Endothelial cell of umbilical vein (primary cell): ENCODE measurements around the gene SMPD1.

ENCODE experiments used
- CTCF ChIP-seq, 2 donors: IDR thresholded peaks; 1 replicate in 1 of 2; 2 replicates in 1 of 2; pipeline ENCODE4 v1.5.1; 2011; ENCODE audit warnings: low read length in 2 of 2, mild to moderate bottlenecking in 2 of 2, moderate library complexity in 2 of 2, control low read depth in 1 of 2, inconsistent platforms in 1 of 2, low read depth in 1 of 2; ENCODE audit not compliant: insufficient read depth in 1 of 2; ENCODE audit errors: extremely low read depth in 1 of 2
- EZH2 ChIP-seq: IDR thresholded peaks from 2 replicates; pipeline ENCODE4 v1.6.1; 2012; ENCODE audit warnings: borderline replicate concordance, low read depth, mild to moderate bottlenecking, moderate library complexity, low read length, inconsistent platforms; ENCODE audit not compliant: severe bottlenecking
- GATA2 ChIP-seq: IDR thresholded peaks from 2 replicates; pipeline ENCODE4 v1.7.0; 2011; ENCODE audit warnings: low read depth, mild to moderate bottlenecking, moderate library complexity, mixed read lengths, low read length; ENCODE audit not compliant: insufficient read length, insufficient read depth
- JUN ChIP-seq: IDR thresholded peaks from 2 replicates; pipeline ENCODE4 v1.6.1; 2011; ENCODE audit warnings: borderline replicate concordance, low read depth; ENCODE audit not compliant: insufficient read length, insufficient read depth
- MAX ChIP-seq: IDR thresholded peaks from 2 replicates; pipeline ENCODE4 v1.6.1; 2011; ENCODE audit not compliant: insufficient read depth, insufficient read length
- MYC ChIP-seq: IDR thresholded peaks from one replicate; pipeline ENCODE4 v1.6.1; 2011; ENCODE audit warnings: mild to moderate bottlenecking, low read depth, low read length
- POLR2A ChIP-seq: IDR thresholded peaks from 2 replicates; pipeline ENCODE4 v1.6.1; 2012; ENCODE audit warnings: low read depth, mild to moderate bottlenecking, control low read depth, low read length
- POLR2AphosphoS5 ChIP-seq: IDR thresholded peaks from 2 replicates; pipeline ENCODE4 v1.6.1; 2012; ENCODE audit warnings: low read depth, mild to moderate bottlenecking, control low read depth, low read length, moderate library complexity; ENCODE audit not compliant: insufficient read depth

- TF ChIP-seq CTCF (IDR thresholded peaks at IDR 0.05; ENCODE audit: extremely low read depth in 1 of 2, insufficient read depth in 1 of 2, low read depth in 1 of 2, low read length in 2 of 2) (no peak), MAX (no peak), POLR2AphosphoS5 (no peak), EZH2 (no peak), MYC (no peak), GATA2 (no peak), POLR2A (no peak), JUN (no peak)
Observed at GRCh38 chr11:6397636-6398035, 7.4 kb downstream of the SMPD1 start.
